ENCODE results near the gene GATA6. TPM values are rescaled to one million over a fixed set of nuclear protein-coding genes. Genes with fewer than 3 reads are reported as not detected.
A peak's percentile ranks its signal among the peaks of the same experiment; 100 is the strongest.

GATA6 gene
- total RNA-seq, 2 experiments from 2014 or later, result not detected

DNA sequence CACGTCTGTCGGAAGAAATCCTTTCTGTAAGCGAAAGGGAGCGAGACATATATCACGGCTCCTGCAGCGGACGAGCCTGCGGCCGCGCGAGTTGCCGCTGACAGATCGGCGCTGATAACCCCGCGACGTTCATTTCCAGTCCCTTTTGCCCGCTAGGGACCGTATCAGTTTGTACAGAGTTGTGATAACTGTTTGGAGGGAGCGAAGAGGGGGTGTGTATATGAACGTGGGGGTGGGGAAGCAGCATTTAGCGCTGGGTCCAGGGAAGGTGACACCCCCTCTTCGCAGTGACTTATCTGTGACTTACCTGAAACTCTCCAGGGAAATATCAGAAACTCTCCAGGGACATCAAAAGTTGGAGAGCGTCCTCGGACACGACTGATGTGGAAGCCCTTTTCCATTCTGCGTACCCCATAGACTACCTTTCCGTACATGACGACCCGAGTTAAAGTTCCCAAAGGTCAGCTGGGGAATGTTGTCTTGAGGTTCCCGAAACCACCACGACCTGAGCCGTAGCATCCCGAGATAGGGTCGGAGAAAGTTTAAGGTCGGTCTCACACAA is 948 bp upstream of the GATA6 start:
- DNase-seq, result peak; percentile 37
- CTCF ChIA-PET, result interaction anchor here (1.1 kb wide), 1 partner anchor 394 kb away, joined by 3 read pairs; no protein-coding TSS in a partner anchor

GRCh38 chr18:22169889-22170420 is 566 bp downstream of the GATA6 start:
- peak; percentile 35 for ATAC-seq
- Mint-ChIP-seq H3K9me3 (ENCODE audit: insufficient read depth) (no peaks in the 10 kb centered on the region), H3K27me3 (ENCODE audit: low read depth) (peaks cover 80% of the 10 kb centered on the region), H3K4me3 (peak overlapping the region; percentile 84), H3K27ac (peak overlapping the region; percentile 52), H3K36me3 (ENCODE audit: low read depth) (peaks cover 8% of the 10 kb centered on the region), H3K4me1 (ENCODE audit: low read depth) (peaks cover 32% of the 10 kb centered on the region)
- ChIA-PET POLR2A (no interaction called here), CTCF (no interaction called here)
- DNase-seq, result no peak

More for the DNA sequence above, 948 bp upstream of the GATA6 start:
- Mint-ChIP-seq H3K4me3 (peak overlapping the region; percentile 40), H3K4me1 (ENCODE audit: low read depth) (peaks cover 32% of the 10 kb centered on the region), H3K27ac (no peak overlapping the region), H3K36me3 (ENCODE audit: low read depth) (peaks cover 8% of the 10 kb centered on the region), H3K9me3 (ENCODE audit: insufficient read depth) (no peaks in the 10 kb centered on the region), H3K27me3 (ENCODE audit: low read depth) (peaks cover 79% of the 10 kb centered on the region)
- ATAC-seq, result no peak
- POLR2A ChIA-PET, result no interaction called here

DNA sequence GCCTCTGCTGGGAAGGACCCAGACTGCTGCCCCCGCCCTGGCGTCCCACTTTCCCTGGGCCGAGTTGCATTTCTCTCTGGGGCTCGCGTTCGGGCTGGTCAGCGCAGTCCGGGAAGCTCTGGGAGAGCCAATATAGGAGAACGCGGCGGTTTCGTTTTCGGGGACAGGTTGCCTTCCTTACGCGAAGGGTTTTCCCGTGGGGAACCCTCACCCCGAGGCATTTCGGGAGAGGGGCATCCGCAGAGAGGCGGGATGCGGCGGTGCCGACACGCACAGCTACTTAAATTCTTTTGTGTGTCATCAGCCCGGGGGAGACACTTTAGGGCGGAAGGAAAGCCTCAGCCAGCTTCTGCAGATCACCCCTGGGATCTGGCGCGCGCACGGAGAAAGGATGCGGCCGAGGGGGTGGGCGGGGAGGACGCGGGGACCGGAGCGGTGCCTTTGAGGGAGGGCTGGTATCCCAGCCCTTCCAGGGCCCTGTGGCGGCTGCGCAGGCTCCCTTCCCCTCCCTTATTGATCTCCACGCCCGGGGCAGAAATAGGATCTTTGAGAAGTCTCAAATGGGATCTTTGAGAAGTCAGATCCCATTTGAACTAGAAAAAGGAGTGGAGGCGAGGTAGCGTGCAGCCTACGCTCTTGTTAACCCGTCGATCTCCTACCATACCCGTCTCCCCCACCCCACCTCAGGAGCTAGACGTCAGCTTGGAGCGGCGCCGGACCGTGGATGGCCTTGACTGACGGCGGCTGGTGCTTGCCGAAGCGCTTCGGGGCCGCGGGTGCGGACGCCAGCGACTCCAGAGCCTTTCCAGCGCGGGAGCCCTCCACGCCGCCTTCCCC is 1.2 kb downstream of the GATA6 start:
- POLR2A ChIA-PET, result no interaction called here
- Mint-ChIP-seq H3K4me1 (ENCODE audit: low read depth) (peaks cover 29% of the 10 kb centered on the region), H3K4me3 (peak overlapping the region; percentile 84), H3K27me3 (ENCODE audit: low read depth) (peaks cover 83% of the 10 kb centered on the region), H3K9me3 (ENCODE audit: insufficient read depth) (no peaks in the 10 kb centered on the region), H3K27ac (no peak overlapping the region), H3K36me3 (ENCODE audit: low read depth) (peaks cover 6% of the 10 kb centered on the region)
- CTCF ChIA-PET, result no interaction called here
- DNase-seq (peak; percentile 30), ATAC-seq (peak; percentile 22)

- ChIA-PET POLR2A (no interaction called here), CTCF (no interaction called here)
- no peak for DNase-seq
- H3K36me3 Mint-ChIP-seq (ENCODE audit: low read depth), result peaks cover 4% of the 10 kb centered on the region
- ATAC-seq, result no peak
- peak overlapping the region; percentile 84 for H3K4me3 Mint-ChIP-seq
- H3K27ac Mint-ChIP-seq, result no peak overlapping the region
- H3K9me3 Mint-ChIP-seq (ENCODE audit: insufficient read depth), result no peaks in the 10 kb centered on the region
- H3K4me1 Mint-ChIP-seq (ENCODE audit: low read depth), result peaks cover 23% of the 10 kb centered on the region
- H3K27me3 Mint-ChIP-seq (ENCODE audit: low read depth), result peaks cover 79% of the 10 kb centered on the region
Measured at GRCh38 chr18:22171258-22172119, 2.1 kb downstream of the GATA6 start.

DNA sequence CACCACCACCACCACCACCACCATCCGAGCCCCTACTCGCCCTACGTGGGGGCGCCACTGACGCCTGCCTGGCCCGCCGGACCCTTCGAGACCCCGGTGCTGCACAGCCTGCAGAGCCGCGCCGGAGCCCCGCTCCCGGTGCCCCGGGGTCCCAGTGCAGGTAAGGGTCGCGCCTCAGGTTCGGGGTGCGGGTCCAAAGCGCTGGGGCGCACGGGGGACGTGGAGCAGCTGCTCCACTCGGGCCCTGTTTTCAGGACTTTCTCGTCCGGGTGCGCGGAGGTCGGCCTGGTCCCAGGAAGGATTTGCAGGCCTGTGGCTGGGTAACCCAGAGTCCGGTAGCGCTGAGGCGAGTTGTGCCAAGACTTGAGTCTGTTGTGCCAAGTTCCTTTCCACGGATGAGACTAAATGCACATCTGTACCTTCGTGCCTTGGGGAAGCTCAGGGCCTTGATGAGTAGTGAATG is 2.8 kb downstream of the GATA6 start:
- peaks cover 4% of the 10 kb centered on the region for H3K36me3 Mint-ChIP-seq (ENCODE audit: low read depth)
- POLR2A ChIA-PET, result no interaction called here

DNA sequence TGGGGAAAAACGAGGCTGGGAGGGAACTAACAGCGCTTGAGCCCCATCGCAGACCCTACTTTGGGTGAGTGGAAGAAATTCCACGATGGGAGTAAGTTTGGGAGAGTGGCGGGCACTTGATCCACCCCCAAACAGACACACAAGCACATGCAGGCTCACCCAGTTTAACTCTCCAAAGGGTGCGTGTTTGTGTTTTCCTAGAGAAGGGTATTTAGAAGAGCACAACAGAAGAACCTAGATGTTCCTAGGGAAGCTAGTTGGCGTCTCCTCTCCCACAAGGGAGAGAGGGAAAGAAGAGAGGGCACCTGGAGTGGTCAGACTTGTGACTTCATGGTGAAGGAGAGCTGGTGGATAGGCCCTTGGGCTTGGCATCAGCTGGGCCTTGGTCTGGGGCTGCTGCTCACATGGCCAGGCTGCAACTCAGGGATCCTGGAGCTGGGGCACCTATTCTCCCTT is 3.2 kb downstream of the GATA6 start:
- Mint-ChIP-seq H3K27me3 (ENCODE audit: low read depth) (peaks cover 74% of the 10 kb centered on the region), H3K4me3 (no peak overlapping the region), H3K4me1 (ENCODE audit: low read depth) (peaks cover 23% of the 10 kb centered on the region), H3K27ac (no peak overlapping the region), H3K9me3 (ENCODE audit: insufficient read depth) (no peaks in the 10 kb centered on the region), H3K36me3 (ENCODE audit: low read depth) (peaks cover 4% of the 10 kb centered on the region)
- DNase-seq (no peak), ATAC-seq (no peak)
- ChIA-PET POLR2A (no interaction called here), CTCF (no interaction called here)

More for the DNA sequence above, 2.8 kb downstream of the GATA6 start:
- Mint-ChIP-seq H3K9me3 (ENCODE audit: insufficient read depth) (no peaks in the 10 kb centered on the region), H3K27me3 (ENCODE audit: low read depth) (peaks cover 74% of the 10 kb centered on the region), H3K27ac (no peak overlapping the region), H3K4me3 (no peak overlapping the region), H3K4me1 (ENCODE audit: low read depth) (peaks cover 23% of the 10 kb centered on the region)
- CTCF ChIA-PET, result no interaction called here
- DNase-seq (no peak), ATAC-seq (no peak)

DNA sequence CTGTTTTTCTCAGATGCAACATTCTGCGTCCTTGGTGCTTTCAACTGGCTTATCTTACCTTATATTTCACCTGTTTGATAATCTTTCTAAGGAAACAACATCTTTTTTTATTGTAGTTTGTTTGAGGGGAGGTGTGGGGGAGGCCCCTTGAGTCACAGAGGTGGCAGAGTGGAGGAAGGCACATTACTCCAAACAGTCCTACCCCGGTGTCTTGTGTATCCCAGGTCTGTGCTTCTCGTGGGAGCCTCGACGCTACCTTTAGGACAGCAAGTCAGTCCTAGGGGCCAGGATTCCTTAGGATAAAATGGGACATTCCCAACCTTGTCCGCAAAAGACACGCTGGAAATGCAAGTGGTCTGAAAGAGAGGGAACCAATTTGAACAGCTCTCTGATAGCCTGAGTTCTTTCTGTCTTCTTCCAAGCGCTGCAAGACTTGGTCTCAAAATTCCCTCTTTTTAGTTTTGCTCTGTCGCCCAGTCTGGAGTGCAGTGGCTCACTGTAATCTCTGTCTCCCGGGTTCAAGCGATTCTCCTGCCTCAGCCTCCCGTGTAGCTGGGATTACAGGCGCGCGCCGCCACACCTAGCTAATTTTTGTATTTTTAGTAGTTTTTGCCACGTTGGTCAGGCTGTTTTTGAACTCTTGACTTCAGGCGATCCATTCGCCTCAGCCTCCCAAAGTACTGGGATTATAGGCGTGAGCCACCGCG is 4.0 kb downstream of the GATA6 start:
- H3K4me1 Mint-ChIP-seq (ENCODE audit: low read depth), result peaks cover 17% of the 10 kb centered on the region
- POLR2A ChIA-PET, result no interaction called here
- no peak for DNase-seq
- H3K9me3 Mint-ChIP-seq (ENCODE audit: insufficient read depth), result no peaks in the 10 kb centered on the region
- H3K27ac Mint-ChIP-seq, result no peak overlapping the region
- CTCF ChIA-PET, result no interaction called here
- peaks cover 4% of the 10 kb centered on the region for H3K36me3 Mint-ChIP-seq (ENCODE audit: low read depth)
- peaks cover 70% of the 10 kb centered on the region for H3K27me3 Mint-ChIP-seq (ENCODE audit: low read depth)
- no peak overlapping the region for H3K4me3 Mint-ChIP-seq
- ATAC-seq, result no peak

DNA sequence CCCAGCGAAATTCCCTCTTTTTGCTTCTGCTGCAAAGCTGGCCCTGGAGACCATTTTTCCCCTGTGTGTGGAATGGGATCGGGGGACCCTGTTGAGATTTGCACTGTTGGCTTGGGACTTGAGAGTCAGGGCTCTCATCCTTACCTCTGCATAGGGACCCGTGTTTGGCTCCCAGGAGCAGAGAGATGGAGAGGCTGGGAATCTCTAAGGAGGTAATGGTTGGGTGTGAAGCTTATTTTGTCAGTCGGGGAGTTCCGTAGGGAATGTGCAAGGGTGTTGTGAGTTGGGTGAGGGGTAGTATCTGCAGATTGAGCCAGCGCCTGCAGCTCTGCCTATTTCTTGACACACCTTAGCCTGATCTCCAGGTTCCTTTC is 4.5 kb downstream of the GATA6 start:
- peaks cover 4% of the 10 kb centered on the region for H3K36me3 Mint-ChIP-seq (ENCODE audit: low read depth)

DNA sequence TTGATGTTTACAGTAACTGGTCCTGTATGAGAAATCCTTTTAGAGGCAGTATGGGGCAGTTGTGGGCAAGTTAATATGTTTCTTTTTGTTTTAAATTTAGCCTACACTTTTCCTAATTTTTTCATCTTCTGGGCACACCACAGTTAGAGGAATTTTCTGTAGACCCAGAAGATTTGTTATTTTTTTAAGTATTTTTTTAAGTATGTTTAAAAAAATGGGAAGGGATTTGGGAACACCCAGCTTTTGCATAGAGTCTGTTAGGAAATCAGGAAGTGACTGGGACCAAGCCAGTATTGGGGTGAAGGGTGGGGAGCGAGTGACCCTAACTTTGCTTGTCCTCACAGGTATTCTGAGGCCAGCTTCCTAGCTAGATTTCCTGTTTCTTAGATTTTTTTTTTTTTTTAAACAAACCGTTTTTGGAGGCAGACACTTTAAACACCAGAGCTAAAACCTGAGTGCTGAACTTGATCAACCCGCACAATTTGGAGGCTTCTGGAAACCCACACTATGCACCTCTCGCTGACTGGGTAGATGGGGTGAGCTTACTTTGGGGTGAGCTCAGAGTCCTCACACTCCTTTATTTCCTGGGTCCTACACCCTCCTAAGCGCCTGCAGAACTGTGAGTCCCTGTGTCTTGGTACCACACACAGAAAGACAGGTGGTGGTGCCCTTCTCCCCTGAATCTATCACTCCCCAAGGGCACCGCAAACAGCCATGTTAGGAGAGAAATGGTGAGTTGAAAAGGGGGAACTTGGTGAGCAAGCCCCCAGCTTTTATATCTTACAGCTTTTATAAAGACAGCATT is 5.2 kb downstream of the GATA6 start:
- DNase-seq, result no peak
- CTCF ChIA-PET, result interaction anchor here (1.0 kb wide), 1 partner anchor 388 kb away, joined by 3 read pairs; no protein-coding TSS in a partner anchor
- no peak overlapping the region for H3K27ac Mint-ChIP-seq
- no peak overlapping the region for H3K4me3 Mint-ChIP-seq
- peaks cover 9% of the 10 kb centered on the region for H3K4me1 Mint-ChIP-seq (ENCODE audit: low read depth)
- H3K27me3 Mint-ChIP-seq (ENCODE audit: low read depth), result peaks cover 61% of the 10 kb centered on the region
- H3K36me3 Mint-ChIP-seq (ENCODE audit: low read depth), result peaks cover 4% of the 10 kb centered on the region
- POLR2A ChIA-PET, result no interaction called here
- ATAC-seq, result no peak
- H3K9me3 Mint-ChIP-seq (ENCODE audit: insufficient read depth), result no peaks in the 10 kb centered on the region

More for the DNA sequence above, 4.5 kb downstream of the GATA6 start:
- Mint-ChIP-seq H3K4me3 (no peak overlapping the region), H3K9me3 (ENCODE audit: insufficient read depth) (no peaks in the 10 kb centered on the region), H3K27ac (no peak overlapping the region), H3K4me1 (ENCODE audit: low read depth) (peaks cover 13% of the 10 kb centered on the region), H3K27me3 (ENCODE audit: low read depth) (peaks cover 66% of the 10 kb centered on the region)
- CTCF ChIA-PET, result no interaction called here
- DNase-seq (no peak), ATAC-seq (no peak)
- POLR2A ChIA-PET, result no interaction called here

DNA sequence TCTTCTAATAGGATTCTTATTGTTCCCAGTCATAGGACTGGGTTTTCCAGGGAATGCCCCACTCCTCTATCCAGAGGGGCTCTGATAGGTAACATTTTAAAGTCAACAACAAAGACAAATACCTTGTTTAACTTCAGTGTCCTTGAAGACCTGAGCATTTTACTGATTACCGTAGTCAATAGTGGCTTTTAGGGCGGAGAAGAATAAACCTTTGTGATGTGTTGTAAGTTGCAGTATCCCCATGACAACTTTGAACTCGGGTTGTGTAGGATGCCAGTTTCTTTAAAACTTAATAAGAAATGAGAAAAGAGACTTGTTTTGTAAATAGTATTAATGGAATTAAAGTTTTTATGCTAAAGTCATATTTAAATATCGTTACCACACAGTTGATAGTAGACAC is 6.0 kb downstream of the GATA6 start:
- POLR2A ChIA-PET, result no interaction called here
- Mint-ChIP-seq H3K9me3 (ENCODE audit: insufficient read depth) (no peaks in the 10 kb centered on the region), H3K4me3 (no peak overlapping the region), H3K27me3 (ENCODE audit: low read depth) (peaks cover 60% of the 10 kb centered on the region), H3K36me3 (ENCODE audit: low read depth) (peaks cover 3% of the 10 kb centered on the region), H3K4me1 (ENCODE audit: low read depth) (peaks cover 6% of the 10 kb centered on the region), H3K27ac (no peak overlapping the region)
- ATAC-seq (no peak), DNase-seq (no peak)
- CTCF ChIA-PET, result interaction anchor here (1.0 kb wide), 1 partner anchor 388 kb away, joined by 3 read pairs; no protein-coding TSS in a partner anchor
